Measurements from ENCODE around the gene SH3BP5.

The SH3BP5 gene

GRCh38 chr3:15298504-15298903, 33.9 kb downstream of the SH3BP5 start:
- no peak for DNase-seq (ENCODE audit: low read depth)

- no peak for DNase-seq (ENCODE audit: low read depth)
Observed at GRCh38 chr3:15297608-15298350, 34.6 kb downstream of the SH3BP5 start.

- no peak for DNase-seq (ENCODE audit: low read depth)
Observed at GRCh38 chr3:15295506-15295905, 36.9 kb downstream of the SH3BP5 start.

GRCh38 chr3:15294929-15295328, 37.5 kb downstream of the SH3BP5 start:
- no peak for DNase-seq (ENCODE audit: low read depth)

GRCh38 chr3:15292765-15293522, 39.4 kb downstream of the SH3BP5 start:
- peak; percentile 85 for DNase-seq (ENCODE audit: low read depth)

- DNase-seq (ENCODE audit: low read depth) = no peak
Observed at GRCh38 chr3:15291589-15292541, 40.5 kb downstream of the SH3BP5 start.

- DNase-seq (ENCODE audit: low read depth) = no peak
Observed at GRCh38 chr3:15290736-15291135, 41.6 kb downstream of the SH3BP5 start.

- no peak for DNase-seq (ENCODE audit: low read depth)
Observed at GRCh38 chr3:15289661-15290060, 42.7 kb downstream of the SH3BP5 start.

GRCh38 chr3:15288331-15289035, 43.9 kb downstream of the SH3BP5 start:
- no peak for DNase-seq (ENCODE audit: low read depth)

- DNase-seq (ENCODE audit: low read depth) = peak; percentile 82
Observed at GRCh38 chr3:15287565-15288330, 44.6 kb downstream of the SH3BP5 start.

- DNase-seq (ENCODE audit: low read depth) = no peak
Observed at GRCh38 chr3:15286022-15286421, 46.4 kb downstream of the SH3BP5 start.

- peak; percentile 37 for DNase-seq (ENCODE audit: low read depth)
Observed at GRCh38 chr3:15284121-15284889, 48.1 kb downstream of the SH3BP5 start.

- DNase-seq (ENCODE audit: low read depth) = no peak
Observed at GRCh38 chr3:15283702-15284101, 48.7 kb downstream of the SH3BP5 start.

- no peak for DNase-seq (ENCODE audit: low read depth)
Observed at GRCh38 chr3:15281817-15282216, 50.6 kb downstream of the SH3BP5 start.

- DNase-seq (ENCODE audit: low read depth) = no peak
Observed at GRCh38 chr3:15280853-15281532, 51.4 kb downstream of the SH3BP5 start.

GRCh38 chr3:15279671-15280402, 52.5 kb downstream of the SH3BP5 start:
- DNase-seq (ENCODE audit: low read depth) = no peak

GRCh38 chr3:15279205-15279604, 53.2 kb downstream of the SH3BP5 start:
- no peak for DNase-seq (ENCODE audit: low read depth)

GRCh38 chr3:15277861-15278500, 54.4 kb downstream of the SH3BP5 start:
- no peak for DNase-seq (ENCODE audit: low read depth)
